ENCODE measurements around the gene PPIE. TPM values are rescaled to one million over a fixed set of nuclear protein-coding genes. Genes with fewer than 3 reads are reported as not detected.
"Not testable (repeated sequence)": the region's sequence is repeated elsewhere in the genome, so short reads cannot be mapped to it uniquely, and the experiment has no call there.

Gene PPIE
- total RNA-seq, 2 donors from 2014 or later, result 34.7 to 42.6 TPM

DNA sequence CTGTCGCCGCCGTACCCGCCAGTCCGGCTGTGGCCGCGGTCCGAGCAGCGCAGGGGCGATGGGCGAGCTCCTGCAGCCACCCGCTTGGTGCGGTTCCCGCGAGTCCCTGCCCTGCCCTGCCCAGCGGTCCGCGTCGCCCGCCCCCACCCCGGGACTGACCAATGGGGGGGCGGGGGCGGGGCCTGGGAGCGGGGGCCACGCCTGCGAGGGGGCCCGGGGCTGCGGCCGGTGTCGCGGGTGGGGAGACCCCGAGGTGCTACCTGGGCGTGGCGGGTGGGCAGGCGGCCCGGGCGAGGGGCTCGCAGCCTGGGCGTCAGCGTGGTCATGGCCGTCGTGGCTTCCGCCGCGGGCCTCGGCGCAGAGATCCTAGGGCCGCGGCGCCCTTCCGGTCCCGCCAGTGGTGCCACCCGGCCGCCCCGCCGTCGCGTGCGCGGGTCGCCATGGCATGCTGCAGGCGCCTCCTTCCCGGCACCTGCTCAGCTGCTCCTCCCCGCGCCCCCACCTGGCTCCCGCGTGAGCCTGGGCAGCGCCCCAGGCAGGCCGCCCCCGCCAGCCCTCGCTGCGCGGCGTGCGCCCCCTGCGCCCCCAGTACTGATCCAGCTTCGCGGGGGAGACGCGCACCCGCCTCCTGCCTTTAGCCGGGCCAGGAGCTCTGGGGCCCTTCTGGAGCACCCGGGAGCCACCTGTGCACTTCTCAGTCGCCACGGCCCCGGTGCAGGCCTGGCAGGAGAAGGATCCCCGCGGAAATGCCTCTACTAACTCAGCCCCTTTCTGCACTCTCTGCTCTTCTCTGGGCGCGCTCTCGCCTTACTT is 50.3 kb downstream of the PPIE start, which contains the start of gene BMP8B:
Gene BMP8B (minus strand): TSS at position 108 of the 813 bp plus-strand sequence. CDS start 380 bp downstream, outside the sequence.
- Histone ChIP-seq H3K27me3 (no peaks in the 10 kb centered on the region), H3K36me3 (no peaks in the 10 kb centered on the region), H3K27ac (peak within 1 kb of the TSS; percentile 47), H3K4me3 (peak within 1 kb of the TSS; percentile 59), H3K9ac (ENCODE audit: low read depth in 2 of 2, low read length in 2 of 2) (peak within 1 kb of the TSS; percentile 61 to 63), H3K4me1 (no peaks in the 10 kb centered on the region), H3K9me3 (no peaks in the 10 kb centered on the region)
- DNase-seq, result peak; percentile 78
- TF ChIP-seq, protein P1, sequence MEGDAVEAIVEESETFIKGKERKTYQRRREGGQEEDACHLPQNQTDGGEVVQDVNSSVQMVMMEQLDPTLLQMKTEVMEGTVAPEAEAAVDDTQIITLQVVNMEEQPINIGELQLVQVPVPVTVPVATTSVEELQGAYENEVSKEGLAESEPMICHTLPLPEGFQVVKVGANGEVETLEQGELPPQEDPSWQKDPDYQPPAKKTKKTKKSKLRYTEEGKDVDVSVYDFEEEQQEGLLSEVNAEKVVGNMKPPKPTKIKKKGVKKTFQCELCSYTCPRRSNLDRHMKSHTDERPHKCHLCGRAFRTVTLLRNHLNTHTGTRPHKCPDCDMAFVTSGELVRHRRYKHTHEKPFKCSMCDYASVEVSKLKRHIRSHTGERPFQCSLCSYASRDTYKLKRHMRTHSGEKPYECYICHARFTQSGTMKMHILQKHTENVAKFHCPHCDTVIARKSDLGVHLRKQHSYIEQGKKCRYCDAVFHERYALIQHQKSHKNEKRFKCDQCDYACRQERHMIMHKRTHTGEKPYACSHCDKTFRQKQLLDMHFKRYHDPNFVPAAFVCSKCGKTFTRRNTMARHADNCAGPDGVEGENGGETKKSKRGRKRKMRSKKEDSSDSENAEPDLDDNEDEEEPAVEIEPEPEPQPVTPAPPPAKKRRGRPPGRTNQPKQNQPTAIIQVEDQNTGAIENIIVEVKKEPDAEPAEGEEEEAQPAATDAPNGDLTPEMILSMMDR (IDR thresholded peaks at IDR 0.05), result no peak
- intact Hi-C loops (cut with DNase I), result no loop called here

DNA sequence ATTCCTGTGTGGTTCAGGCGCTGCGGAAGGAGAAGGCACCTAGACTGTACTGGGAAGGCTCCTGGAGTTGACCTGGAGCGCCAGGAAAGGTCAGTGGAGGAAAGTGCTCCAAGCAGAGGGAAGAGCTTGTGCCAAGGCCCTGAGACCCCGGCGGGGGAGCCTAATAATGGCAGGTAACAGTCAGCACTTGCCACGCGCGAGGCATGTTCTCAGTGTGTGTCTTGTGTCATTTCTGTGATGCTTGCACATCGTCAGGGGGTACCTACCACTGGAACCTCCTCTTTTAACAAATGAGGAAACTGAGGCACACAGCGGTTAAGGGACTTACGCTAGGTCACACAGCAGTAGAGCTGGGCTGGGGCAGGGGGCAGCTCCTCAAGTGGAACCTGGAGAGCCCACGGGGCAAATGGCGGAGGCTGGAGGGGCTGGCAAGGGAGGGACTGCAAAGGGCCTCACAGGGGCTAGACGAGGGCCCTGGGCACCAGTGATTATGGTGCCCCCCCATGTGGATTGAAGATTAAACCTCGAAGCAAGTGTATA is 51.0 kb downstream of the PPIE start:
- peak overlapping the region; percentile 61 to 63 for H3K9ac ChIP-seq (ENCODE audit: low read depth in 2 of 2, low read length in 2 of 2)
- no peaks in the 10 kb centered on the region for H3K36me3 ChIP-seq
- DNase-seq, result no peak
- H3K27ac ChIP-seq, result peak overlapping the region; percentile 47
- H3K4me1 ChIP-seq, result no peaks in the 10 kb centered on the region
- TF ChIP-seq, protein P1 (IDR thresholded peaks at IDR 0.05), result no peak
- H3K4me3 ChIP-seq, result peak overlapping the region; percentile 59
- intact Hi-C loops (cut with DNase I), result no loop called here
- H3K27me3 ChIP-seq, result no peaks in the 10 kb centered on the region
- H3K9me3 ChIP-seq, result no peaks in the 10 kb centered on the region

- DNase-seq, result no peak
These were observed 53.2 kb downstream of the PPIE start for GRCh38 chr1:39791838-39792237.

DNA sequence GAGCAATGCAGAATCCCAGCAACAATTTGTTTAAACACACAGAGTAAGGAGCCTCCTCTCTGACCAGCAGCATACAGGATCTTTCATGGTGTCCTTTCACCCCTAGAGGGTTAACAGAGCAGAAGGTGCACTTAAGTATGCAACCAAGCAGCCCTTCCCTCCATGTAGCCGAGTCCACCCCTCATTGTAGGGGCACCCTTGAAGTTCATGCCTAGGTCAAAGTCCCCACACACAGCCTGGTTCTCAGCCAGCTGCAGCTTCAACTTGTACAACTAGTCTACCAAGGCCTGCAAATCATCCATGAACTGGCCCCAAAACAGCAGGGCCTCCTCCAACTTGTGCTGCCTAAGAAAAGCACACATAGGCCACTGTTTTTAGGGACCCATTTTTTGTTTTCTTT is 57.0 kb downstream of the PPIE start:
- Histone ChIP-seq H3K27ac (no peak overlapping the region), H3K9me3 (no peaks in the 10 kb centered on the region), H3K9ac (ENCODE audit: low read depth in 2 of 2, low read length in 2 of 2) (no peak overlapping the region), H3K27me3 (no peaks in the 10 kb centered on the region), H3K4me3 (no peak overlapping the region), H3K36me3 (no peaks in the 10 kb centered on the region), H3K4me1 (peaks cover 3% of the 10 kb centered on the region)
- DNase-seq, result no peak
- intact Hi-C loops (cut with DNase I), result no loop called here
- TF ChIP-seq, protein P1 (IDR thresholded peaks at IDR 0.05), result no peak

More at GRCh38 chr1:39791838-39792237, 53.2 kb downstream of the PPIE start:
- intact Hi-C loops (cut with DNase I), result no loop called here
- H3K27ac ChIP-seq, result no peak overlapping the region
- TF ChIP-seq, protein P1 (IDR thresholded peaks at IDR 0.05), result no peak
- H3K4me1 ChIP-seq, result no peaks in the 10 kb centered on the region
- H3K4me3 ChIP-seq, result no peak overlapping the region
- no peaks in the 10 kb centered on the region for H3K9me3 ChIP-seq
- no peaks in the 10 kb centered on the region for H3K36me3 ChIP-seq
- H3K27me3 ChIP-seq, result no peaks in the 10 kb centered on the region
- no peak overlapping the region for H3K9ac ChIP-seq (ENCODE audit: low read depth in 2 of 2, low read length in 2 of 2)

DNA sequence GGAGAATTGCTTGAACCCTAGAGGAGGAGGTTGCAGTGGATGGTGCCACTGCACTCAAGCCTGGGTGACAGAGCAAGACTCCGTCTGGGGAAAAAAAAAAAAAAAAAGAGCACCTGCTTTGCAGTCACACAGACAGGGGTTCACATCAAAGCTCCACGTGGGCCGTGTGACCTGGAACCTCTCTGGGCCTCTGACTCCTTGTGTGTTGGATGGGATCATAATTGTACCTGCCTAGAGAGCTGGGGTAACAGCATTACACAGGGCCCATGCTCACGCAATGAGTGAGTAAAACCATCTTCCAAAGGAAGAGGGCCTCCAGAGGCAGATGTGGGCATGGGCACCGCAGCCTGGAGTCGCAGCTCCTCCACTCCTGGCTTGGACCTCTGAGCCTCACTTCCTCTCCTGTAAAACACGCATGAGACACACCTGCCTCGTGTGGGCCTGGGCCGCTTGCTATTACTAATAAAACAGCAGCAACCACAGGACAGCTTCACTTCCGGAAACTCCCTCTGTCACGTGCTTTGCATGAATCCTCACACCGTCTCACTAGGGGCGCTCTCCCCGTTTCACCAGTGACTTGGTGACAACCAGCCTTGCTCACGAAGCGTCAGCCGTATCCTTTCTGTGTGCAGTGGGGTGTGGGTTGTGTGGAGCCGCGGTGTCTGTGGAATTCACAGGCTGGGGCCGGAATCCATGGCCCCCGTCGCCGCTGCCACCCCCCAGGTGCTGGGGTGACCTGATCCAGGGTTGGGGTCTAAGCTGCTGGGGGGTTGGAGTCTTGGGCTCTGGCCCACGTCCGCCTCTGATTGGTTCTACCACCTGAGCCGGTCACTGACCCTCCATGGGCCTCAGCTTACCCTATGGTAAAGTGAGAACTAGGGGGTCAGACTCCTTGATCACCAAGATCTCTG is 60.4 kb downstream of the PPIE start:
- H3K9ac ChIP-seq (ENCODE audit: low read depth in 2 of 2, low read length in 2 of 2), result peak overlapping the region; percentile 7 to 33
- H3K36me3 ChIP-seq; H3K4me1 ChIP-seq; H3K9me3 ChIP-seq; H3K27me3 ChIP-seq; H3K4me3 ChIP-seq; intact Hi-C loops (cut with DNase I): not testable (repeated sequence)
- peak; percentile 93 for DNase-seq
- peak overlapping the region; percentile 62 for H3K27ac ChIP-seq
